ENCODE measurements around the gene ZFP57. TPM values are rescaled to one million over a fixed set of nuclear protein-coding genes. Genes with fewer than 3 reads are reported as not detected.

ZFP57 gene
- total and polyA plus RNA-seq, 9 donors, result 0.13 to 0.25 (median 0.24) TPM; not detected in 6

GRCh38 chr6:29702519-29703103 lies 21.7 kb upstream of the ZFP57 start:
- Histone ChIP-seq H3K4me3 (no peak overlapping the region), H3K36me3 (no peaks in the 10 kb centered on the region), H3K27me3 (no peaks in the 10 kb centered on the region), H3K9me3 (no peaks in the 10 kb centered on the region), H3K4me1 (ENCODE audit: insufficient read depth) (no peaks in the 10 kb centered on the region), H3K27ac (no peak overlapping the region)
- intact Hi-C loops (cut with DNase I), result loop anchor here (10.0 kb wide), 2 partner anchors 52 to 132 kb away; no protein-coding TSS in a partner anchor
- peak in 3 of 5 donors; percentile 31 to 77 (median 65) for DNase-seq
- 19 to 22% (median 19%) methylated on average over 17 of the region's 17 CpGs for WGBS, 3 donors
- TF ChIP-seq CTCF (IDR thresholded peaks at IDR 0.05) (no peak), EP300 (IDR thresholded peaks at IDR 0.05) (no peak), POLR2A (IDR thresholded peaks at IDR 0.05) (no peak)

GRCh38 chr6:29696147-29697125 lies 15.5 kb upstream of the ZFP57 start:
- intact Hi-C loops (cut with DNase I), result no loop called here
- DNase-seq, result no peak
- Histone ChIP-seq H3K36me3 (no peaks in the 10 kb centered on the region), H3K27me3 (no peaks in the 10 kb centered on the region), H3K4me1 (ENCODE audit: insufficient read depth) (no peaks in the 10 kb centered on the region), H3K27ac (no peak overlapping the region), H3K9me3 (no peaks in the 10 kb centered on the region), H3K4me3 (no peak overlapping the region)
- WGBS, 3 donors, result 61 to 71% (median 68%) methylated on average over 10 of the region's 10 CpGs
- TF ChIP-seq POLR2A (IDR thresholded peaks at IDR 0.05), result no peak
- no peak for TF ChIP-seq EP300 (IDR thresholded peaks at IDR 0.05)
- TF ChIP-seq CTCF (IDR thresholded peaks at IDR 0.05), result no peak

- 56 to 61% (median 58%) methylated on average over 3 of the region's 3 CpGs for WGBS, 3 donors
- H3K27me3 ChIP-seq, result no peaks in the 10 kb centered on the region
- no peaks in the 10 kb centered on the region for H3K4me1 ChIP-seq (ENCODE audit: insufficient read depth)
- no peak for TF ChIP-seq CTCF (IDR thresholded peaks at IDR 0.05)
- no peak for TF ChIP-seq EP300 (IDR thresholded peaks at IDR 0.05)
- no peak for TF ChIP-seq POLR2A (IDR thresholded peaks at IDR 0.05)
- H3K9me3 ChIP-seq, result no peaks in the 10 kb centered on the region
- intact Hi-C loops (cut with DNase I), result no loop called here
- no peak overlapping the region for H3K4me3 ChIP-seq
- no peak overlapping the region for H3K27ac ChIP-seq
- DNase-seq, result no peak
- no peaks in the 10 kb centered on the region for H3K36me3 ChIP-seq
Observed at GRCh38 chr6:29694637-29695036, 13.7 kb upstream of the ZFP57 start.

GRCh38 chr6:29685718-29686326 lies 4.9 kb upstream of the ZFP57 start:
- H3K27ac ChIP-seq, result no peak overlapping the region
- 44 to 61% (median 52%) methylated on average over 15 of the region's 15 CpGs for WGBS, 3 donors
- no peaks in the 10 kb centered on the region for H3K9me3 ChIP-seq
- TF ChIP-seq CTCF (IDR thresholded peaks at IDR 0.05), result no peak
- no peak for TF ChIP-seq POLR2A (IDR thresholded peaks at IDR 0.05)
- no peak for TF ChIP-seq EP300 (IDR thresholded peaks at IDR 0.05)
- H3K4me1 ChIP-seq (ENCODE audit: insufficient read depth), result no peaks in the 10 kb centered on the region
- no peaks in the 10 kb centered on the region for H3K36me3 ChIP-seq
- intact Hi-C loops (cut with DNase I), result no loop called here
- no peaks in the 10 kb centered on the region for H3K27me3 ChIP-seq
- no peak overlapping the region for H3K4me3 ChIP-seq
- DNase-seq, result no peak

Measured in ovary (tissue), 9 donors.